Measurements from ENCODE around the gene TPRG1L.

TPRG1L gene

DNA sequence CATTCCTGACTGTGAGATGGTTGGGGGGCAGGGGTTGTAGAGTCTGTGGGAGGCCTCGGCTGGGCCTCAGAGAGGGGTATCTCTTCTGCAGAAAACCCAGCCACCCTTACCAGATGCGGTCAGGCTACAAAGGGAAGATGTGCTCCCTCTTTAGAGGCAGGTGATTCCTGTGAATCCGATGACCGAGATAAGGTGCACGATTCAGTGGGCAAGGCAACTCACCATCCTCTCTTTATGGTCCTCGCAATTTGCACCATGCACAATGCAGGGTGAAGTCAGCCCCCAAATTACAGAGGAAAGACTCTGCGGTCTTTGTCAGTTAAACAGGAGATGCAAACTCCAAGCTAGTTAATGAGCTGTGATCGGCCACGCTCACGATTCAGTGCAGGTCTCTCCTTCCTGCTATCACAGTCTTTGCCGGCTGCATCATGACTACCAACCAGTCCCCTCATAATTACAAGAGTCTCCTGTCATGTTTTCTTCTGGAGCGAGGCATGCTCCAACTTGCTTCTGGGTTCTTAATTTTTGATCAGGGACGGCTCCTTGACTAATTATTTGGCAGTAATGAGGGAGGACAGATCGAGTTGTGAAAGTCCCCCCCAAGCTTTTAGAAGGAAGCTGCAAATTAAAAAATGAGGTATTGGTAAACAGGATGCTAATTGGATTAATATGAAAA is 40.0 kb downstream of the TPRG1L start:
- CTCF ChIA-PET = no interaction called here
- no peak for TF ChIP-seq ELF4 (IDR thresholded peaks at IDR 0.05)
- TF ChIP-seq L3MBTL2 (conservative IDR thresholded peaks at IDR 0.05) = no peak
- TF ChIP-seq FOXK2 (IDR thresholded peaks at IDR 0.05) = no peak
- TF ChIP-seq BHLHE40 (IDR thresholded peaks at IDR 0.05; ENCODE audit: borderline replicate concordance) = no peak
- TF ChIP-seq ZNF384 (IDR thresholded peaks at IDR 0.05) = no peak
- no peak for DNase-seq (ENCODE audit: extremely low spot score)
- POLR2A ChIA-PET = interaction anchor here (1.2 kb wide), 1 partner anchor 12 kb away, joined by 3 read pairs; the partner anchor contains the start of gene TP73

GRCh38 chr1:3668148-3668547 is 43.3 kb downstream of the TPRG1L start:
- POLR2A ChIA-PET = no interaction called here
- CTCF ChIA-PET = no interaction called here
- TF ChIP-seq FOXA1 (IDR thresholded peaks at IDR 0.05) = no peak
- TF ChIP-seq ZNF384 (IDR thresholded peaks at IDR 0.05) = no peak
- no peak for TF ChIP-seq NFRKB (IDR thresholded peaks at IDR 0.05)
- TF ChIP-seq, protein P1, sequence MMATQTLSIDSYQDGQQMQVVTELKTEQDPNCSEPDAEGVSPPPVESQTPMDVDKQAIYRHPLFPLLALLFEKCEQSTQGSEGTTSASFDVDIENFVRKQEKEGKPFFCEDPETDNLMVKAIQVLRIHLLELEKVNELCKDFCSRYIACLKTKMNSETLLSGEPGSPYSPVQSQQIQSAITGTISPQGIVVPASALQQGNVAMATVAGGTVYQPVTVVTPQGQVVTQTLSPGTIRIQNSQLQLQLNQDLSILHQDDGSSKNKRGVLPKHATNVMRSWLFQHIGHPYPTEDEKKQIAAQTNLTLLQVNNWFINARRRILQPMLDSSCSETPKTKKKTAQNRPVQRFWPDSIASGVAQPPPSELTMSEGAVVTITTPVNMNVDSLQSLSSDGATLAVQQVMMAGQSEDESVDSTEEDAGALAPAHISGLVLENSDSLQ (IDR thresholded peaks at IDR 0.05) = no peak
- TF ChIP-seq FOXK2 (IDR thresholded peaks at IDR 0.05) = no peak
- no peak for TF ChIP-seq ELF4 (IDR thresholded peaks at IDR 0.05)
- no peak for DNase-seq (ENCODE audit: extremely low spot score)

DNA sequence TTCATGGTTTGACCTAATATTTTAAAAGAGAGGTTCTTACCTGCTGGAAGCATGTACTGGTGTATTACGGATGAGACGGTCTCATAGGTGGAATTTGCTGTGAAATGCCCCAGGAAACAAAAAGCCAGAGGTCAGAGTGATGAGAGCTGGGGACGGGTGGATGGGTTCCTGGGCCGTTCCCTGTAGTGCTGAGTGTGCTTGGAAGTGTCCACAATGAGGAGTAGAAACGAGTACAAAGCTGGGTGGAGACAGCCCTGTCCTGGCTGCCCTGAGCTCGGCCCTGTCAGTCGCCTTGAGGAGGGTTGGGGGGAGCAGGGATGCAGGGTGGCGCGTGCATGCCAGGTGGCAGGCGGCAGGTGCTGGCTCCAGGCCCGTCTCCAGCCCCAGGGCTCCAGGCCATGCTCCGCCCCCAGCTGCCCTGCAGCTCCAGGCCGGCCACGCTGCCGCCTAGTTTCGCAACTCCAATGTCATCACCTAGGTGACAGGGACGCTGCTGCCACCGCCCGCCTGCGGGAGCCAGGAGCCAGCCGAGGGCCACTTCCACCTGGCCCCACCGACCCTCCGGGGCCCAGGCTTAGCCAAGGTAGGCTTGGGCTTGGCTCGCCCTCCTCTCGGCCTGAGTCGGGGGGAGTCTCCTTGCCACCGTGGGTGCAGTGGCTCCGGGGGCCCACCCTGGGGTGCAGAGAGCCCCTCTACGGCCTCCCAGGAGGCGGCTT is 43.9 kb downstream of the TPRG1L start:
- no peak for DNase-seq (ENCODE audit: extremely low spot score)
- ChIA-PET POLR2A (no interaction called here), CTCF (no interaction called here)
- TF ChIP-seq, protein P1 (IDR thresholded peaks at IDR 0.05) = no peak
- TF ChIP-seq CTBP1 (IDR thresholded peaks at IDR 0.05; ENCODE audit: borderline replicate concordance) (no peak), FOXK2 (IDR thresholded peaks at IDR 0.05) (no peak), TARDBP (IDR thresholded peaks at IDR 0.05) (no peak), L3MBTL2 (conservative IDR thresholded peaks at IDR 0.05) (no peak), ELF4 (IDR thresholded peaks at IDR 0.05) (no peak), ZNF384 (IDR thresholded peaks at IDR 0.05) (no peak), LEF1 (IDR thresholded peaks at IDR 0.05; ENCODE audit: borderline replicate concordance) (no peak), FOXM1 (IDR thresholded peaks at IDR 0.05; ENCODE audit: borderline replicate concordance) (no peak), BHLHE40 (IDR thresholded peaks at IDR 0.05; ENCODE audit: borderline replicate concordance) (no peak), SUZ12 (IDR thresholded peaks at IDR 0.05) (no peak), NFRKB (IDR thresholded peaks at IDR 0.05) (no peak), ARNT (IDR thresholded peaks at IDR 0.05) (no peak), SP1 (IDR thresholded peaks at IDR 0.05) (no peak)

DNA sequence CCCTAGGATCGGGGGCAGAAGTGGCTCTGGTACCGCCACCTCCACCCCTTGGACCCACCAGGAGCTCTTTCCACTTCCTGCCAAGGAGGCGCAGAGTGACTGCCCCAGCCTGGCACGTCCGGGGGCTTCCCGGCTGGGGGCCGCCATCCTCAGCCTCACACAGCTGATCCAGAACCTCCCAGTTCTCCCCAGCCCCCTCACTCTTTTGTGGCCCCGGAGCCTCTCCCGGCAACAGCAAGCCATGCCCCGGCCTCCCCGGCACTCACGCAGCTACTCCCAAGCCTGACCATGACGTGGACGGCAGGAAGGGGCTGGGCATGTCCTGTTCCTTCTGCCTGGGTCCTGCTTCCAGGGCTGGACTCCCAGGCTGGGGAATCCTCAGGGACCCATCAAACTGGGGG is 44.6 kb downstream of the TPRG1L start:
- TF ChIP-seq CTBP1 (IDR thresholded peaks at IDR 0.05; ENCODE audit: borderline replicate concordance) = no peak
- no peak for TF ChIP-seq SP1 (IDR thresholded peaks at IDR 0.05)
- no peak for TF ChIP-seq FOXA1 (IDR thresholded peaks at IDR 0.05)
- TF ChIP-seq ARNT (IDR thresholded peaks at IDR 0.05) = no peak
- no peak for TF ChIP-seq ZNF384 (IDR thresholded peaks at IDR 0.05)
- TF ChIP-seq ELF4 (IDR thresholded peaks at IDR 0.05) = no peak
- no peak for TF ChIP-seq FOXM1 (IDR thresholded peaks at IDR 0.05; ENCODE audit: borderline replicate concordance)
- TF ChIP-seq FOXK2 (IDR thresholded peaks at IDR 0.05) = no peak
- TF ChIP-seq BHLHE40 (IDR thresholded peaks at IDR 0.05; ENCODE audit: borderline replicate concordance) = no peak
- TF ChIP-seq SUZ12 (IDR thresholded peaks at IDR 0.05) = no peak
- no peak for TF ChIP-seq NFRKB (IDR thresholded peaks at IDR 0.05)
- TF ChIP-seq, protein P1 (IDR thresholded peaks at IDR 0.05) = no peak
- TF ChIP-seq HDGF (IDR thresholded peaks at IDR 0.05; ENCODE audit: borderline replicate concordance) = no peak
- TF ChIP-seq LEF1 (IDR thresholded peaks at IDR 0.05; ENCODE audit: borderline replicate concordance) = no peak
- no peak for TF ChIP-seq TARDBP (IDR thresholded peaks at IDR 0.05)
- no peak for TF ChIP-seq L3MBTL2 (conservative IDR thresholded peaks at IDR 0.05)
- CTCF ChIA-PET = no interaction called here
- POLR2A ChIA-PET = no interaction called here
- no peak for DNase-seq (ENCODE audit: extremely low spot score)

DNA sequence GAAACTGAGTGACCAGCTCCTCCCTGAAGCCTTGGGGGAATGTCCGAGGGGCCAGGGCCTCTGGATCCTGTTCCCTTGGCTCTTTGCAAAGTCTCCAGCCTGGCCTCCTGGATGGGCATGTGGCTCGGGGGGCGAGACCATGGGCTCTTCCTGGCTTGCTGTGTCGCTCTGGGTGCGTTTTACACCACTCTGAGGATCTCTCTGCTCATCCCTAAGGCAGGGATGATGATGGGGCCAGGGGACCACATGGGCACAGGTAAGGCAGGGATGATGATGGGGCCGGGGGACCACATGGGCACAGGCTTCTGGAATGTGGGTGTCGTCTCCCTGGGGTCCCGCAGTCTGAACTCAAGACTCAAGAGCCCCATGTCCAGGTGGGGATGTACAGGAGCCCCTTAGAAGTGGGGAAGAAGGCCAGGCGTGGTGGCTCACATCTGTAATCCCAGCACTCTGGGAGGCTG is 45.2 kb downstream of the TPRG1L start:
- no peak for TF ChIP-seq FOXA1 (IDR thresholded peaks at IDR 0.05)
- TF ChIP-seq, protein P1 (IDR thresholded peaks at IDR 0.05) = no peak
- TF ChIP-seq SUZ12 (IDR thresholded peaks at IDR 0.05) = no peak
- TF ChIP-seq ZNF384 (IDR thresholded peaks at IDR 0.05) = no peak
- no peak for TF ChIP-seq CTBP1 (IDR thresholded peaks at IDR 0.05; ENCODE audit: borderline replicate concordance)
- no peak for TF ChIP-seq NFRKB (IDR thresholded peaks at IDR 0.05)
- no peak for TF ChIP-seq L3MBTL2 (conservative IDR thresholded peaks at IDR 0.05)
- TF ChIP-seq ELF4 (IDR thresholded peaks at IDR 0.05) = no peak
- no peak for TF ChIP-seq ARNT (IDR thresholded peaks at IDR 0.05)
- TF ChIP-seq BHLHE40 (IDR thresholded peaks at IDR 0.05; ENCODE audit: borderline replicate concordance) = no peak
- no peak for TF ChIP-seq SP1 (IDR thresholded peaks at IDR 0.05)
- no peak for TF ChIP-seq FOXK2 (IDR thresholded peaks at IDR 0.05)
- no peak for TF ChIP-seq HDGF (IDR thresholded peaks at IDR 0.05; ENCODE audit: borderline replicate concordance)
- TF ChIP-seq FOXM1 (IDR thresholded peaks at IDR 0.05; ENCODE audit: borderline replicate concordance) = no peak
- no peak for TF ChIP-seq LEF1 (IDR thresholded peaks at IDR 0.05; ENCODE audit: borderline replicate concordance)
- no peak for TF ChIP-seq TARDBP (IDR thresholded peaks at IDR 0.05)
- no peak for DNase-seq (ENCODE audit: extremely low spot score)
- ChIA-PET POLR2A (no interaction called here), CTCF (no interaction called here)

Measured in HEK293T (cell line).